ENCODE measurements around the gene DYNLT1. TPM values are rescaled to one million over a fixed set of nuclear protein-coding genes. Genes with fewer than 3 reads are reported as not detected.
"Not testable (repeated sequence)": the region's sequence is repeated elsewhere in the genome, so short reads cannot be mapped to it uniquely, and the experiment has no call there.

Gene DYNLT1
- polyA plus RNA-seq, 1 experiment = 175 TPM

- ChIA-PET POLR2A (no interaction called here), CTCF (interaction anchor here (0.9 to 2.4 kb wide), 4 partner anchors 10 to 396 kb away, joined by 3 to 11 read pairs (median 4); no protein-coding TSS in a partner anchor)
- Histone ChIP-seq H3K27me3 (ENCODE audit: control insufficient read depth, insufficient read depth, low read length) (no peaks in the 10 kb centered on the region), H3K4me3 (ENCODE audit: low read depth, low read length) (no peak overlapping the region), H3K36me3 (ENCODE audit: control insufficient read depth, insufficient read depth, low read length) (peaks cover 25% of the 10 kb centered on the region)
- no peak for TF ChIP-seq CTCF (IDR thresholded peaks at IDR 0.05; ENCODE audit: insufficient read depth, low read depth, low read length)
- no peak for DNase-seq (ENCODE audit: low read depth)
Measured at GRCh38 chr6:158610319-158610968, 34.1 kb downstream of the DYNLT1 start.

GRCh38 chr6:158609455-158610155, 34.9 kb downstream of the DYNLT1 start:
- ChIA-PET CTCF (interaction anchor here (0.6 to 2.4 kb wide), 4 partner anchors 363 to 396 kb away, joined by 4 to 11 read pairs (median 4); no protein-coding TSS in a partner anchor), POLR2A (no interaction called here)
- Histone ChIP-seq H3K27me3 (ENCODE audit: control insufficient read depth, insufficient read depth, low read length) (no peaks in the 10 kb centered on the region), H3K4me3 (ENCODE audit: low read depth, low read length) (no peak overlapping the region), H3K36me3 (ENCODE audit: control insufficient read depth, insufficient read depth, low read length) (peaks cover 25% of the 10 kb centered on the region)
- no peak for TF ChIP-seq CTCF (IDR thresholded peaks at IDR 0.05; ENCODE audit: insufficient read depth, low read depth, low read length)
- DNase-seq (ENCODE audit: low read depth) = no peak

GRCh38 chr6:158608221-158608620, 36.3 kb downstream of the DYNLT1 start:
- Histone ChIP-seq H3K36me3 (ENCODE audit: control insufficient read depth, insufficient read depth, low read length) (peaks cover 26% of the 10 kb centered on the region), H3K4me3 (ENCODE audit: low read depth, low read length) (no peak overlapping the region), H3K27me3 (ENCODE audit: control insufficient read depth, insufficient read depth, low read length) (no peaks in the 10 kb centered on the region)
- CTCF ChIA-PET = interaction anchor here (1.0 to 10.5 kb wide), 3 partner anchors 12 to 391 kb away, joined by 3 to 185 read pairs (median 3); no protein-coding TSS in a partner anchor
- POLR2A ChIA-PET = no interaction called here
- DNase-seq (ENCODE audit: low read depth) = no peak
- no peak for TF ChIP-seq CTCF (IDR thresholded peaks at IDR 0.05; ENCODE audit: insufficient read depth, low read depth, low read length)

GRCh38 chr6:158607411-158608170, 37.0 kb downstream of the DYNLT1 start:
- CTCF ChIA-PET = interaction anchor here (0.9 to 10.5 kb wide), 4 partner anchors 12 to 391 kb away, joined by 3 to 185 read pairs (median 4); no protein-coding TSS in a partner anchor
- no peak overlapping the region for H3K4me3 ChIP-seq (ENCODE audit: low read depth, low read length)
- TF ChIP-seq CTCF (IDR thresholded peaks at IDR 0.05; ENCODE audit: insufficient read depth, low read depth, low read length) = no peak
- no peaks in the 10 kb centered on the region for H3K27me3 ChIP-seq (ENCODE audit: control insufficient read depth, insufficient read depth, low read length)
- H3K36me3 ChIP-seq (ENCODE audit: control insufficient read depth, insufficient read depth, low read length) = peaks cover 26% of the 10 kb centered on the region
- no peak for DNase-seq (ENCODE audit: low read depth)
- POLR2A ChIA-PET = no interaction called here

GRCh38 chr6:158606935-158607334, 37.6 kb downstream of the DYNLT1 start:
- H3K36me3 ChIP-seq (ENCODE audit: control insufficient read depth, insufficient read depth, low read length) = peaks cover 26% of the 10 kb centered on the region
- no peak overlapping the region for H3K4me3 ChIP-seq (ENCODE audit: low read depth, low read length)
- CTCF ChIA-PET = interaction anchor here (0.9 to 10.5 kb wide), 6 partner anchors 14 to 390 kb away, joined by 3 to 185 read pairs (median 6); no protein-coding TSS in a partner anchor
- POLR2A ChIA-PET = no interaction called here
- TF ChIP-seq CTCF (IDR thresholded peaks at IDR 0.05; ENCODE audit: insufficient read depth, low read depth, low read length) = no peak
- no peak for DNase-seq (ENCODE audit: low read depth)
- H3K27me3 ChIP-seq (ENCODE audit: control insufficient read depth, insufficient read depth, low read length) = no peaks in the 10 kb centered on the region

GRCh38 chr6:158606011-158606410, 38.5 kb downstream of the DYNLT1 start:
- H3K27me3 ChIP-seq (ENCODE audit: control insufficient read depth, insufficient read depth, low read length); H3K4me3 ChIP-seq (ENCODE audit: low read depth, low read length); DNase-seq (ENCODE audit: low read depth); POLR2A ChIA-PET: not testable (repeated sequence)
- peaks cover 24% of the 10 kb centered on the region for H3K36me3 ChIP-seq (ENCODE audit: control insufficient read depth, insufficient read depth, low read length)
- CTCF ChIA-PET = interaction anchor here (0.7 to 10.5 kb wide), 21 partner anchors 10 to 389 kb away, joined by 3 to 185 read pairs (median 4); partner anchors contain the start of gene DYNLT1
